ENCODE measurements around the gene CRYBG1. TPM values are rescaled to one million over a fixed set of nuclear protein-coding genes. Genes with fewer than 3 reads are reported as not detected.

Gene CRYBG1
- total and polyA plus RNA-seq, 2 of the 13 experiments (the other 11 are each of a cell fraction or from before 2014, with no cell fraction given) = 10.1 to 21.9 TPM

- H3K36me3 ChIP-seq (replicated peaks in 1 of 2; ENCODE audit: control insufficient read depth in 1 of 2, insufficient read depth in 2 of 2, low read length in 2 of 2) = no peaks in the 10 kb centered on the region
- H2AFZ ChIP-seq (ENCODE audit: low read length) = no peak overlapping the region
- in situ Hi-C loops (cut with HindIII; ENCODE audit: extremely low pct_ligation_motif_present, low pct_unique_long_range_greater_than_20kb) (no loop called here), intact Hi-C loops (cut with micrococcal nuclease; ENCODE audit: unreplicated experiment) (no loop called here)
- no peaks in the 10 kb centered on the region for H4K20me1 ChIP-seq (ENCODE audit: insufficient read depth, low read length)
- H3K9ac ChIP-seq (ENCODE audit: insufficient read depth, low read depth, low read length) = no peak overlapping the region
- 41% methylated on average over 6 of the region's 6 CpGs for WGBS (ENCODE audit: low lambda C conversion rate)
- no peak overlapping the region for H3K27ac ChIP-seq (ENCODE audit: extremely low read length, insufficient read depth, low read length)
- BruUV-seq (replicated peaks) = no TSS peak
- no peak for DNase-seq (ENCODE audit: low spot score)
- no peak overlapping the region for H3K4me2 ChIP-seq (ENCODE audit: low read depth, low read length)
- H3K9me3 ChIP-seq (ENCODE audit: low read length) = no peaks in the 10 kb centered on the region
- CTCF ChIA-PET (ENCODE audit: low intra/inter-chr PET ratio, low total read pairs) = no interaction called here
- no peak for TF ChIP-seq ZNF367 (CRISPR knock-in tag; IDR thresholded peaks at IDR 0.05; ENCODE audit: borderline replicate concordance)
- TF ChIP-seq ZNF232 (CRISPR knock-in tag; IDR thresholded peaks at IDR 0.05; ENCODE audit: borderline replicate concordance) = no peak
- TF ChIP-seq ZNF720 (CRISPR knock-in tag; IDR thresholded peaks at IDR 0.05) = no peak
- TF ChIP-seq ZNF510 (CRISPR knock-in tag; IDR thresholded peaks at IDR 0.05; ENCODE audit: low read depth) = no peak
- no peak for TF ChIP-seq MTF1 (CRISPR knock-in tag; IDR thresholded peaks at IDR 0.05)
- TF ChIP-seq HNRNPL (IDR thresholded peaks at IDR 0.05; ENCODE audit: low read depth, low read length) = no peak
- no peak for TF ChIP-seq MATR3 (CRISPR knock-in tag; IDR thresholded peaks at IDR 0.05)
- TF ChIP-seq, protein P1, sequence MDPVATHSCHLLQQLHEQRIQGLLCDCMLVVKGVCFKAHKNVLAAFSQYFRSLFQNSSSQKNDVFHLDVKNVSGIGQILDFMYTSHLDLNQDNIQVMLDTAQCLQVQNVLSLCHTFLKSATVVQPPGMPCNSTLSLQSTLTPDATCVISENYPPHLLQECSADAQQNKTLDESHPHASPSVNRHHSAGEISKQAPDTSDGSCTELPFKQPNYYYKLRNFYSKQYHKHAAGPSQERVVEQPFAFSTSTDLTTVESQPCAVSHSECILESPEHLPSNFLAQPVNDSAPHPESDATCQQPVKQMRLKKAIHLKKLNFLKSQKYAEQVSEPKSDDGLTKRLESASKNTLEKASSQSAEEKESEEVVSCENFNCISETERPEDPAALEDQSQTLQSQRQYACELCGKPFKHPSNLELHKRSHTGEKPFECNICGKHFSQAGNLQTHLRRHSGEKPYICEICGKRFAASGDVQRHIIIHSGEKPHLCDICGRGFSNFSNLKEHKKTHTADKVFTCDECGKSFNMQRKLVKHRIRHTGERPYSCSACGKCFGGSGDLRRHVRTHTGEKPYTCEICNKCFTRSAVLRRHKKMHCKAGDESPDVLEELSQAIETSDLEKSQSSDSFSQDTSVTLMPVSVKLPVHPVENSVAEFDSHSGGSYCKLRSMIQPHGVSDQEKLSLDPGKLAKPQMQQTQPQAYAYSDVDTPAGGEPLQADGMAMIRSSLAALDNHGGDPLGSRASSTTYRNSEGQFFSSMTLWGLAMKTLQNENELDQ (CRISPR knock-in tag; IDR thresholded peaks at IDR 0.05; ENCODE audit: borderline replicate concordance) = no peak
- TF ChIP-seq RBFOX2 (IDR thresholded peaks at IDR 0.05; ENCODE audit: low read depth, low read length) = no peak
- TF ChIP-seq ZEB1 (IDR thresholded peaks at IDR 0.05; ENCODE audit: insufficient replicate concordance, low read depth) = no peak
- TF ChIP-seq ZNF276 (CRISPR knock-in tag; IDR thresholded peaks at IDR 0.05; ENCODE audit: low read depth) = no peak
- no peak for TF ChIP-seq PLRG1 (conservative IDR thresholded peaks at IDR 0.05)
- TF ChIP-seq ZNF451 (CRISPR knock-in tag; IDR thresholded peaks at IDR 0.05) = no peak
- no peak for TF ChIP-seq ZNF18 (CRISPR knock-in tag; IDR thresholded peaks at IDR 0.05; ENCODE audit: insufficient replicate concordance)
- no peaks in the 10 kb centered on the region for H3K4me1 ChIP-seq (ENCODE audit: insufficient read depth, low read length)
- H3K4me3 ChIP-seq (replicated peaks in 1 of 3; ENCODE audit: insufficient read depth in 1 of 3, low read depth in 2 of 3, low read length in 3 of 3) = no peak overlapping the region
- POLR2A ChIA-PET = no interaction called here
- no peak for ATAC-seq
- H3K27me3 ChIP-seq (ENCODE audit: control insufficient read depth in 1 of 2, insufficient read depth in 2 of 2, low read length in 2 of 2) = peaks cover 0 to 1% of the 10 kb centered on the region in 2 experiments; a peak in 1 of 5 replicates
- H3K79me2 ChIP-seq (ENCODE audit: insufficient read depth, low read length) = no peaks in the 10 kb centered on the region
- no peak for FAIRE-seq
Observed at GRCh38 chr6:106475284-106475683, 114.8 kb downstream of the CRYBG1 start.
